K562 (cell line): ENCODE data around the gene TPRX2. TPM values are rescaled to one million over a fixed set of nuclear protein-coding genes. Genes with fewer than 3 reads are reported as not detected.
A peak's percentile ranks its signal among the peaks of the same experiment; 100 is the strongest.

Experiments
- ARID3A ChIP-seq: IDR thresholded peaks from 2 replicates; pipeline ENCODE4 v1.6.1; 2012; ENCODE audit warnings: low read depth, low read length, improper control_type of control experiment, borderline replicate concordance
- CREB1 ChIP-seq, 2 experiments: sonication (generic) in 1 of 2; formaldehyde crosslinking in 1 of 2; IDR thresholded peaks; 2 replicates each; pipeline versions ENCODE4 v1.6.1 to v1.8.0; 2012 to 2022; ENCODE audit warnings: inconsistent platforms in 1 of 2, mild to moderate bottlenecking in 1 of 2, missing genetic modification reagents in 1 of 2, moderate library complexity in 1 of 2
- E2F6 ChIP-seq, 2 experiments: IDR thresholded peaks; 2 replicates each; pipeline ENCODE4 v1.6.1; 2011; ENCODE audit warnings: borderline replicate concordance in 1 of 2, control low read depth in 1 of 2, low read depth in 1 of 2, low read length in 1 of 2, mild to moderate bottlenecking in 1 of 2, mixed read lengths in 1 of 2, moderate library complexity in 1 of 2; ENCODE audit not compliant: insufficient read depth in 1 of 2, insufficient read length in 1 of 2, poor library complexity in 1 of 2, severe bottlenecking in 1 of 2; ENCODE audit errors: extremely low read depth in 1 of 2
- GTF2F1 ChIP-seq: IDR thresholded peaks from 2 replicates; pipeline ENCODE4 v1.6.1; 2011; ENCODE audit warnings: low read depth, low read length, improper control_type of control experiment
- ILK ChIP-seq: fragments of 450-650 bp; IDR thresholded peaks from 2 replicates; pipeline ENCODE4 v1.6.1; 2016; ENCODE audit warnings: missing genetic modification characterization, low read depth, mild to moderate bottlenecking, missing compliant biosample characterization, moderate library complexity, borderline replicate concordance
- KLF16 ChIP-seq: IDR thresholded peaks from 2 replicates; pipeline ENCODE4 v1.6.1; 2016; ENCODE audit warnings: antibody characterized with exemption
- POLR3G ChIP-seq: IDR thresholded peaks from 2 replicates; pipeline ENCODE4 v1.6.1; 2011; ENCODE audit not compliant: insufficient read length, insufficient replicate concordance; ENCODE audit errors: extremely low read depth
- REST ChIP-seq, 2 experiments: fragments of 450-650 bp; formaldehyde crosslinking in 1 of 2; IDR thresholded peaks; 2 replicates each; pipeline versions ENCODE4 v1.4.0 to v1.6.1; 2014 to 2020; ENCODE audit warnings: mild to moderate bottlenecking in 2 of 2, borderline replicate concordance in 1 of 2, low read depth in 1 of 2
- ZNF431 ChIP-seq: sonication (generic); formaldehyde crosslinking; IDR thresholded peaks from 2 replicates; pipeline ENCODE4 v1.8.0; 2022; ENCODE audit warnings: mild to moderate bottlenecking, missing genetic modification reagents
- polyA plus RNA-seq, 8 experiments: library from polyadenylated mRNA; depleted of rRNA in 4 of 8; stranded (reverse) in 5 of 8; unstranded in 3 of 8; fragments of >200 nt; fragmentation: Nextera tagmentation in 2 of 8; fragmentation: Illumina TruSeq in 1 of 8; extraction: Ambion mirVana in 2 of 8; extraction: Trizol in 1 of 8; gene quantifications; 2 replicates each; pipeline versions ENCODE4 v1.2.1 to v1.2.3, GENCODE V29; 2011 to 2014; ENCODE audit warnings: inconsistent platforms in 1 of 8, missing spikeins in 1 of 8
- total RNA-seq, 7 experiments: library from RNA; depleted of rRNA in 6 of 7; stranded (reverse); fragments of >200 nt in 6 of 7; fragmentation: Illumina TruSeq in 2 of 7; extraction: Trizol in 2 of 7; gene quantifications; 2 replicates each; pipeline versions ENCODE4 v1.2.1 to v1.2.3, GENCODE V29; 2011 to 2021; ENCODE audit warnings: low replicate concordance in 1 of 7

TPRX2 gene
- total and polyA plus RNA-seq, 9 of the 15 experiments (the other 6 are each of a cell fraction or from before 2014, with no cell fraction given) = not detected

- no peak for TF ChIP-seq REST (IDR thresholded peaks at IDR 0.05; ENCODE audit: borderline replicate concordance)
- no peak for TF ChIP-seq REST (CRISPR knock-in tag; IDR thresholded peaks at IDR 0.05; ENCODE audit: low read depth)
- peak; percentile 98 for TF ChIP-seq ARID3A
- TF ChIP-seq GTF2F1 = no peak
- TF ChIP-seq POLR3G = no peak
- TF ChIP-seq E2F6 (IDR thresholded peaks at IDR 0.05; ENCODE audit: borderline replicate concordance in 1 of 2, extremely low read depth in 1 of 2, insufficient read depth in 1 of 2, insufficient read length in 1 of 2, low read depth in 1 of 2, low read length in 1 of 2, poor library complexity in 1 of 2, severe bottlenecking in 1 of 2) = no peak
- no peak for TF ChIP-seq ZNF431 (CRISPR knock-in tag)
- peak; percentile 98 for TF ChIP-seq KLF16
- TF ChIP-seq ILK = no peak
- TF ChIP-seq CREB1 (IDR thresholded peaks at IDR 0.05) = peak; percentile 64
- peak; percentile 50; the same call in 1 of the 2 replicates for TF ChIP-seq CREB1 (CRISPR knock-in tag; IDR thresholded peaks at IDR 0.05)
These were observed 33.1 kb downstream of the TPRX2 start (continued) for GRCh38 chr19:47891923-47892666.
